Mesendoderm (in vitro differentiated cells): ENCODE data around the gene TMSB15A. TPM values are rescaled to one million over a fixed set of nuclear protein-coding genes. Genes with fewer than 3 reads are reported as not detected.

Source experiments
- DNase-seq: peaks from one replicate; pipeline ENCODE4 v3.0.0; 2013
- H2AK5ac ChIP-seq: 2 replicates; pipeline ENCODE4 v1.6.1; 2013; ENCODE audit warnings: low read length, inconsistent platforms
- H2BK120ac ChIP-seq: 2 replicates; pipeline ENCODE4 v1.6.1; 2013; ENCODE audit warnings: low read depth, mild to moderate bottlenecking, low read length, moderate library complexity, mixed read lengths
- H2BK15ac ChIP-seq: replicated peaks from 2 replicates; pipeline ENCODE4 v1.6.1; 2013; ENCODE audit warnings: low read depth, mild to moderate bottlenecking, moderate library complexity
- H2BK5ac ChIP-seq: 2 replicates; pipeline ENCODE4 v1.6.1; 2013; ENCODE audit warnings: low read length, inconsistent platforms
- H3K18ac ChIP-seq: 2 replicates; pipeline ENCODE4 v1.6.1; 2013; ENCODE audit warnings: mild to moderate bottlenecking, low read length, mixed read lengths
- H3K23ac ChIP-seq: one replicate; pipeline ENCODE4 v1.6.1; 2013; ENCODE audit warnings: low read length
- H3K27ac ChIP-seq: 2 replicates; pipeline ENCODE4 v1.5.1; 2013; ENCODE audit warnings: low read depth, mild to moderate bottlenecking, inconsistent platforms, low read length, moderate library complexity
- H3K27me3 ChIP-seq: 2 replicates; pipeline ENCODE4 v1.6.1; 2013; ENCODE audit warnings: low read length, control low read depth, mild to moderate bottlenecking, inconsistent platforms; ENCODE audit not compliant: insufficient read depth, poor library complexity
- H3K36me3 ChIP-seq: 2 replicates; pipeline ENCODE4 v1.6.1; 2013; ENCODE audit warnings: low read length, inconsistent platforms; ENCODE audit not compliant: control insufficient read depth, insufficient read depth
- H3K4ac ChIP-seq: one replicate; pipeline ENCODE4 v1.6.1; 2013; ENCODE audit warnings: low read depth, mild to moderate bottlenecking, low read length, moderate library complexity
- H3K4me1 ChIP-seq: 2 replicates; pipeline ENCODE4 v1.6.1; 2013; ENCODE audit warnings: low read depth, low read length, inconsistent platforms; ENCODE audit not compliant: control insufficient read depth
- H3K4me2 ChIP-seq: 2 replicates; pipeline ENCODE4 v1.6.1; 2013; ENCODE audit warnings: low read length
- H3K4me3 ChIP-seq: 2 replicates; pipeline ENCODE4 v1.5.1; 2013; ENCODE audit warnings: mild to moderate bottlenecking, low read length
- H3K56ac ChIP-seq: one replicate; pipeline ENCODE4 v1.6.1; 2013; ENCODE audit warnings: low read length
- H3K79me1 ChIP-seq: 2 replicates; pipeline ENCODE4 v1.6.1; 2013; ENCODE audit warnings: low read length, inconsistent platforms
- H3K79me2 ChIP-seq: 2 replicates; pipeline ENCODE4 v1.6.1; 2013; ENCODE audit warnings: mild to moderate bottlenecking, low read length; ENCODE audit not compliant: control insufficient read depth, insufficient read depth
- H3K9ac ChIP-seq: 2 replicates; pipeline ENCODE4 v1.6.1; 2013; ENCODE audit warnings: low read length, inconsistent platforms
- H4K5ac ChIP-seq: one replicate; pipeline ENCODE4 v1.6.1; 2013; ENCODE audit warnings: low read length
- H4K8ac ChIP-seq: one replicate; pipeline ENCODE4 v1.6.1; 2013; ENCODE audit warnings: low read depth, mild to moderate bottlenecking, control low read depth, low read length, moderate library complexity
- WGBS: extraction: QIAGEN DNeasy Blood & Tissue Kit; methylation state at CpG from one replicate; pipeline ENCODE4 v1.1.7; 2013; ENCODE audit warnings: low lambda C conversion rate, missing lambda C conversion rate; ENCODE audit not compliant: insufficient coverage; ENCODE audit errors: extremely low coverage; 5-methylcytosine and 5-hydroxymethylcytosine counted together
- polyA plus RNA-seq, 2 experiments: library from polyadenylated mRNA; stranded (reverse); fragments of 200-250 nt; gene quantifications; one replicate each; pipeline ENCODE4 v1.2.3, GENCODE V29; 2013

The TMSB15A gene
- polyA plus RNA-seq (2013, experiment 1 of 2), result 74.4 TPM
- polyA plus RNA-seq (2013, experiment 2 of 2), result 75.0 TPM

GRCh38 chrX:102515975-102516941 is at the start of gene TMSB15A:
Gene TMSB15A (minus strand): TSS chrX:102516739.
- Histone ChIP-seq H3K27ac (no peak within 1 kb of the TSS), H3K56ac (peak within 1 kb of the TSS; percentile 85), H2BK120ac (no peak within 1 kb of the TSS), H3K27me3 (no peaks in the 10 kb centered on the region), H4K5ac (no peak within 1 kb of the TSS), H2AK5ac (no peak within 1 kb of the TSS), H3K18ac (peak within 1 kb of the TSS; percentile 51), H3K9ac (peak within 1 kb of the TSS; percentile 77), H2BK15ac (no peak within 1 kb of the TSS), H2BK5ac (no peak within 1 kb of the TSS), H4K8ac (no peak within 1 kb of the TSS), H3K4ac (no peak within 1 kb of the TSS), H3K36me3 (no peaks in the 10 kb centered on the region), H3K79me1 (no peaks in the 10 kb centered on the region), H3K23ac (no peak within 1 kb of the TSS), H3K4me2 (peak within 1 kb of the TSS; percentile 19), H3K4me1 (no peaks in the 10 kb centered on the region), H3K79me2 (no peaks in the 10 kb centered on the region), H3K4me3 (peak within 1 kb of the TSS; percentile 64)
- DNase-seq, result peak; percentile 80
- no CpG with 5 or more reads among the region's 62 CpGs for WGBS

- H3K4me3 ChIP-seq, result no peak overlapping the region
- H3K79me1 ChIP-seq, result no peaks in the 10 kb centered on the region
- H3K56ac ChIP-seq, result no peak overlapping the region
- no peaks in the 10 kb centered on the region for H3K79me2 ChIP-seq
- no peak overlapping the region for H2BK120ac ChIP-seq
- no peak overlapping the region for H3K18ac ChIP-seq
- no peak overlapping the region for H2AK5ac ChIP-seq
- no peak overlapping the region for H3K4ac ChIP-seq
- H2BK15ac ChIP-seq, result no peak overlapping the region
- H3K36me3 ChIP-seq, result no peaks in the 10 kb centered on the region
- H4K8ac ChIP-seq, result no peak overlapping the region
- H3K4me1 ChIP-seq, result no peaks in the 10 kb centered on the region
- no peaks in the 10 kb centered on the region for H3K27me3 ChIP-seq
- no peak overlapping the region for H3K9ac ChIP-seq
- H4K5ac ChIP-seq, result no peak overlapping the region
- no peak for DNase-seq
- no peak overlapping the region for H3K4me2 ChIP-seq
- H3K27ac ChIP-seq, result no peak overlapping the region
- no peak overlapping the region for H2BK5ac ChIP-seq
- no peak overlapping the region for H3K23ac ChIP-seq
- WGBS, result no CpG with 5 or more reads among the region's 2 CpGs
These were observed 44.0 kb upstream of the TMSB15A start for GRCh38 chrX:102560423-102561068.

GRCh38 chrX:102558607-102559006 is 42.1 kb upstream of the TMSB15A start:
- no peak overlapping the region for H3K18ac ChIP-seq
- H3K56ac ChIP-seq, result no peak overlapping the region
- no peak overlapping the region for H2BK15ac ChIP-seq
- H2AK5ac ChIP-seq, result no peak overlapping the region
- H3K4me3 ChIP-seq, result no peak overlapping the region
- no peak overlapping the region for H3K4ac ChIP-seq
- no peaks in the 10 kb centered on the region for H3K36me3 ChIP-seq
- H3K4me2 ChIP-seq, result no peak overlapping the region
- H2BK5ac ChIP-seq, result no peak overlapping the region
- no peaks in the 10 kb centered on the region for H3K79me1 ChIP-seq
- no peak for DNase-seq
- H3K9ac ChIP-seq, result no peak overlapping the region
- no CpG with 5 or more reads among the region's 2 CpGs for WGBS
- no peak overlapping the region for H3K23ac ChIP-seq
- H4K8ac ChIP-seq, result no peak overlapping the region
- H3K27ac ChIP-seq, result no peak overlapping the region
- no peaks in the 10 kb centered on the region for H3K27me3 ChIP-seq
- H4K5ac ChIP-seq, result no peak overlapping the region
- no peaks in the 10 kb centered on the region for H3K4me1 ChIP-seq
- no peak overlapping the region for H2BK120ac ChIP-seq
- no peaks in the 10 kb centered on the region for H3K79me2 ChIP-seq

GRCh38 chrX:102548231-102548630 is 31.7 kb upstream of the TMSB15A start:
- H3K56ac ChIP-seq, result no peak overlapping the region
- no peak overlapping the region for H2BK15ac ChIP-seq
- no peak overlapping the region for H3K23ac ChIP-seq
- no peaks in the 10 kb centered on the region for H3K27me3 ChIP-seq
- no peak overlapping the region for H2BK5ac ChIP-seq
- H3K36me3 ChIP-seq, result no peaks in the 10 kb centered on the region
- no peak overlapping the region for H2AK5ac ChIP-seq
- H3K79me1 ChIP-seq, result no peaks in the 10 kb centered on the region
- no peaks in the 10 kb centered on the region for H3K79me2 ChIP-seq
- H3K4me1 ChIP-seq, result no peaks in the 10 kb centered on the region
- H4K8ac ChIP-seq, result no peak overlapping the region
- H3K4me3 ChIP-seq, result no peak overlapping the region
- no peak overlapping the region for H2BK120ac ChIP-seq
- no peak overlapping the region for H3K4ac ChIP-seq
- WGBS, result no CpG with 5 or more reads among the region's 23 CpGs
- H3K4me2 ChIP-seq, result no peak overlapping the region
- H3K18ac ChIP-seq, result no peak overlapping the region
- no peak overlapping the region for H4K5ac ChIP-seq
- H3K9ac ChIP-seq, result no peak overlapping the region
- no peak overlapping the region for H3K27ac ChIP-seq
- DNase-seq, result no peak

- DNase-seq, result no peak
- Histone ChIP-seq H3K4me1 (no peaks in the 10 kb centered on the region), H3K56ac (no peak overlapping the region), H2BK120ac (no peak overlapping the region), H2BK15ac (no peak overlapping the region), H3K9ac (no peak overlapping the region), H4K5ac (no peak overlapping the region), H3K79me2 (no peaks in the 10 kb centered on the region), H3K23ac (no peak overlapping the region), H3K36me3 (no peaks in the 10 kb centered on the region), H3K27ac (no peak overlapping the region), H3K18ac (no peak overlapping the region), H3K4ac (no peak overlapping the region), H4K8ac (no peak overlapping the region), H2AK5ac (no peak overlapping the region), H2BK5ac (no peak overlapping the region), H3K27me3 (no peaks in the 10 kb centered on the region), H3K79me1 (no peaks in the 10 kb centered on the region), H3K4me3 (no peak overlapping the region), H3K4me2 (no peak overlapping the region)
- no CpG with 5 or more reads among the region's 35 CpGs for WGBS
These were observed 30.4 kb upstream of the TMSB15A start for GRCh38 chrX:102546828-102547493.
